Right forelimb (tissue), 1 donor: ENCODE measurements around the gene FUOM.
A peak's percentile ranks its signal among the peaks of the same experiment; 100 is the strongest.

ENCODE experiments used
- DNase-seq: peaks from one replicate; pipeline ENCODE4 v3.0.0-alpha.2; 2018

Gene FUOM, protein sequence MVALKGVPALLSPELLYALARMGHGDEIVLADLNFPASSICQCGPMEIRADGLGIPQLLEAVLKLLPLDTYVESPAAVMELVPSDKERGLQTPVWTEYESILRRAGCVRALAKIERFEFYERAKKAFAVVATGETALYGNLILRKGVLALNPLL

GRCh38 chr10:133357285-133358161, at the start of gene FUOM:
TSS of gene FUOM (minus strand) at chr10:133358019. CDS start at chr10:133358007, 12 bp downstream.
- DNase-seq = peak; percentile 65

GRCh38 chr10:133405844-133406527, 48.2 kb upstream of the FUOM start:
- DNase-seq = no peak

DNA sequence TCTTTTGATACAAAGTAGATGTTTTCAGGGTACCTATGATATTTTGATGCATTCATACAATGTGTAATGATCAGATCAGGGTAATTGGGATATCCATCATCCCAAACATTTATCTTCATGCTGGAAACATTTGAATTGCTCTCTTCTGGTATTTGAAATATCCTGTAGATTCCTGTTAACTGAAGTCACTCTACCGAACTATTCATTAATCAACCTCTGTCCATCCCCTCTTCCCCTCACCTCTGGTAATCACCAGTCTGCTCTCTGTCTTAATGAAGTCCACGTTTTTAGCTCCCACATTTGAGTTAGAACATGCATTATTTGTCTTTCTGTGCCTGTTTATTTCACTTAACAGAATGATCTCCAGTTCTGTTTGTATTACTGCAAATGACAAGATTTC, 47.5 kb upstream of the FUOM start:
- no peak for DNase-seq

DNA sequence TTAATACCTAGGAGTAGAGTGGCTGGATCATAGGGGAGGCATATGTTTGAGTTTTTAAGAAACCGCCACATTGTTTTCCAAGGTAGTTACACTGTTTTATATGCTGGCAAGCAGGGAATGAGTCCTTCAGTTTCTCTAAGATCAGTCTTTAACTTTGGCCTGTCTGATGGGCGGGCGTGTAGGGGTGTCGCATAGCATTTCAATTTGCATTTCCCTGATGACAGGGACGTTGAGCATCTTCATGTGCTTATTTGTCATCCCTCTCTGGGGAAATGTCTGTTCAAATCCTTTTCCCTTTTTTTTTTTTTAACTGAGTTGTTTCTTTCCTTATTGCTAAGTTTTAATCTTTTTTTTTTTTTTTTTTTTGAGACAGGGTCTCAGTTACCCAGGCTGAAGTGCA, 46.0 kb upstream of the FUOM start:
- no peak for DNase-seq

DNA sequence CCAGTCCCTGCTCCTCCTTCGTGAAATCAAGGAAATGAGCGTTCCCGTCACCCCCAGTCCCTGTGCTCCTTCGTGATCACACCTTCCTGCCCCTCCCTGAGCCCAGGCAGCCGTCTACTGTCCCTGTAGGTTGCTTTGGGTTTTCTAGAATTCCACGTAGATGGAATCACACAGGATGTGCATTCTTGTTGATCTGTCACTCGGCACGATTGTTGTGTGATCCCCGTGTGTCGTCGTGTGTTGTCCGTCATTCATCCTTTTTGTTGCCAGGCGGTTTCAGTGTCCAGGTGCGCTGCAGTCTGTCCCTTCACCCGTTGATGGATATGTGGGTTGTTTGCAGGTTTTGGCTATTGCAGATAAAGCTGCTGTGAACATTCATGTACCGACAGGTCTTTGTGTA, 45.5 kb upstream of the FUOM start:
- DNase-seq = no peak

DNA sequence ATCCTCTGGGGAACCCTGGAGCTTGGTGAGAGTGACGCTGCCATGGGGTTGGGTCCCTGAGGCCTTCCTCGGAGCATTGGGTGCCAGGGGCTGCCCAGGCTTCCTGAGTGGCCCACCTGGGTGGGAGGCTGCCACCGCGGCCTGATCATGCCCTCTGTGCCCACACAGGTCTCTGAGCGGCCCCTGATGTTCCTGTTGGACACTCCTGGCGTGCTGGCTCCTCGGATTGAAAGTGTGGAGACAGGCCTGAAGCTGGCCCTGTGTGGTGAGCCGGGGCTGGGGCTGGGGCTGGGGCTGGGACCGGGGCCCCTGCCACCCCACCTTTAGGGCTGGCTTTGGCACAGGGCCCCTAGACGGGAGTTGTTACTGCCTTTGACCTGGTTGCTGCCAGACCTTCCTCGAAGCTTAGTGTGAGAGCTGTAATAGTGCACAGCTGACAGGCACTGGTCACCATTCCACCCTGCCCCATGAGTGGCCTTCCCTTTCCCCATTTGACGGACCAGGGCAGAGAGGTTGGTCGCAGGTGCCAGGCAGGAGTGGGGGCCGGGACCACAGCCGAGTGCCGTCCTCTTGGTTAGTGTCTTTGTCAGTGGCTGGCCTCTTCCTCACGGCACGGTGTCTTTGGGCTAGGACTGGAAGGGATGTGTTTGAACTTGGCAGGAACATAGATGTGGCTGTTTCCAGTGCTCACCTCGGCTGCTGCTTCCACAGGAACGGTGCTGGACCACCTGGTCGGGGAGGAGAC, 44.3 kb upstream of the FUOM start:
- DNase-seq = no peak

- DNase-seq = no peak
Measured at GRCh38 chr10:133401500-133401899, 43.7 kb upstream of the FUOM start.

DNA sequence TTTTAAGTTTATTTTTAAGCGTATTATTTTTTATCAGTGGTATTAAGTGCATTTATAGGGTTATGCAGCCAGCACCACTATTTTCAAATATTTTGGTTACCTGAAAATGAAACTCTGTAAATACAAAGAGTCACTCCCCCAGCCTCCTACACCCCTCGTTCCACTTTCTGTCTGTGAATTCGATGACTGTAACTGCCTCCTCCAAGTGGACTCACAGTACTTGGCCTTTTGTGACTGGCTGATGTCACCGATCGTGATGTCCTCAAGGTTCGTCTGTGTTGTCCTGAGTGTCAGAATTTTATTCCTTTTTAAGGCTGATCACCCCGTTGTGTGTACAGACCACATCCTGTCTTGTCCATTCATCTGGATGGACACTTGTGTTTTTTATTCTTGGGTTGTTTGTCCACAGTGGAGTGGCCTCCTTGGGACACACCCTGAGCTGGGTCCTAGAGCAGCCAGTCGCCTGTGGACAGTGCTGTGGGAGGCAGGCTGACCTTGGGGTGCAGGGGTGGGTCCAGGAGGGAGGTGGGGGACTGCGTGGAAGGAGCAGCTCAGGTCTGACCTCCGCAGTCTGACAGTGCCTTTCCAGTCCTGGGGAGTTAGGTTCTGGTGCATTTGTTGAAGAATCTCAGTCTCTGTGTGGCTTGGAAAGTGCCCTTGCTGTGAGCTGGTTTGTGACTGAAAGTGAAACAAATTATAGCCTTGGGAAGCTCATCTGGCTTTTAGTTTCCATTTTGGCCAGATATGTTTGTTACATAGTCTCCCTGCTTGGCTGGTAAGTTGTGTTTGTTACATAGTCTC, 43.0 kb upstream of the FUOM start:
- no peak for DNase-seq

DNA sequence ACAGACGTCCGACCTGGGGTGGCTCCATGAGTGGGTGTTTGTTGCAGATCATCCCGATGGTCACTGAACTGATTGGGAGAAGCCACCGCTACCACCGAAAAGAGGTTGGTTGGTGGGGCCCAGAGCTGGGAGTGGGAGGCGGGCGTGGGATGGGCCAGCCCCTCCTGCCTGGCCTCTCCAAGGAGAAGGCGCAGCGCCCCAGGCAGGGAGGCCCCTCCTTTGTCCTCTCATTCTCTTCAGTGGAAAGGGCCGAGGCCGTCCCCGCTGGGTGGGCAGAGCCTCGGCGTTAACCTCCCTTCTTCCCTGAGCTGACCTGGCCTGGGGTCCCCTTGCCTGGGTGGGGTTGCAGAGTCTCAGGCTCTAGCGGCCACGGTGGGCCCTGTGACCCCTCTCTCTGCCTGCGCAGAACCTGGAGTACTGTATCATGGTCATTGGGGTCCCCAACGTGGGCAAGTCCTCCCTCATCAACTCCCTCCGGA, 41.3 kb upstream of the FUOM start:
- no peak for DNase-seq

DNA sequence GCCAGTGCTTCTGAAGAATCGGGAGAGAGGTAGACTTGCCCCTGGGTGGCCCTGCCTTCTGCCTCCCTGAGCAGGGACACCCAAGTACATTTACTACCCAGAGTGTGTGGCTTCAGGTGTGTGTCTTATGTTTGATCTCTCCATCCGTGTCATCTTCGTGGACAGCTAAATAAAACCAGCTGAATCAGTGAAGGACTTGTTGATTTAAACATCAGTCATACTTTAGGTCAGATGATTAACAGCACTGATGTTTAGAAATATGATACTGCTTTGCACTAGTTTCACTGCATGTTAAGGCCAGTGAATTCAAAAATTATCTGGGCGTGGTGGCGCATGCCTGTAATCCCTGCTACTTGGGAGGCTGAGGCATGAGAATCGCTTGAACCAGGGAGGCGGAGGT, 40.1 kb upstream of the FUOM start:
- no peak for DNase-seq

- no peak for DNase-seq
Measured at GRCh38 chr10:133396035-133396624, 38.3 kb upstream of the FUOM start.

- no peak for DNase-seq
Measured at GRCh38 chr10:133394801-133395221, 37.0 kb upstream of the FUOM start.

- peak; percentile 96 for DNase-seq
Measured at GRCh38 chr10:133394064-133394663, 36.3 kb upstream of the FUOM start, which contains the start of gene MTG1. TSS of gene MTG1 (plus strand) at chr10:133394157. CDS start at chr10:133394221, 64 bp downstream.

DNA sequence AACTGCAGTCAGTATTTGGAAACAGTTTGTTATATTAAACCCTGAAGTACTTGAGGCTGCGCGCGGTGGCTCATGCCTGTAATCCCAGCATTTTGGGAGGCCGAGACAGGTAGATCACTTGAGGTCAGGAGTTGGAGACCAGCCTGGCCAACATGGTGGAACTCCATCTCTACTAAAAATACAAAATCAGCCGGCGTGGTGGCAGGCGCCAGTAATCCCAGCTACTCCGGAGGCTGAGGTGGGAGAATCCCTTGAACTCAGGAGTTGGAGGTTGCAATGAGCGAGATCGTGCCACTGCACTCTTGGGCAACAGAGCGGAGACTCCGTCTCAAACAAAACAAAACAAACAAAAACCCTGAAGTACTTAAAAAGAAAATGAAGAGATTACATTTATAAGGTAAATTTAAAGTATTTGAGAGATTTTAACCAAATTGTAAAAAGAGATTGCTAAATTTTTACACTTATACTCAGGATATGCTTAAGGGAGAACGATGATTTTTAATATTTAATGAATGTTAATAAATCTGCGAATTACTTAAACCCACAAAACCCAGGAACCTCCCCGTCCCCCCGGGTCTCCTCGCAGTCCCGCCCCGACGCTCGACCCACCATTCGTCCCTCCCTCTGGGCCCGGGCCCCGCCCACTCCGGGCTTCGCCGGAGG, 35.7 kb upstream of the FUOM start:
- no peak for DNase-seq

DNA sequence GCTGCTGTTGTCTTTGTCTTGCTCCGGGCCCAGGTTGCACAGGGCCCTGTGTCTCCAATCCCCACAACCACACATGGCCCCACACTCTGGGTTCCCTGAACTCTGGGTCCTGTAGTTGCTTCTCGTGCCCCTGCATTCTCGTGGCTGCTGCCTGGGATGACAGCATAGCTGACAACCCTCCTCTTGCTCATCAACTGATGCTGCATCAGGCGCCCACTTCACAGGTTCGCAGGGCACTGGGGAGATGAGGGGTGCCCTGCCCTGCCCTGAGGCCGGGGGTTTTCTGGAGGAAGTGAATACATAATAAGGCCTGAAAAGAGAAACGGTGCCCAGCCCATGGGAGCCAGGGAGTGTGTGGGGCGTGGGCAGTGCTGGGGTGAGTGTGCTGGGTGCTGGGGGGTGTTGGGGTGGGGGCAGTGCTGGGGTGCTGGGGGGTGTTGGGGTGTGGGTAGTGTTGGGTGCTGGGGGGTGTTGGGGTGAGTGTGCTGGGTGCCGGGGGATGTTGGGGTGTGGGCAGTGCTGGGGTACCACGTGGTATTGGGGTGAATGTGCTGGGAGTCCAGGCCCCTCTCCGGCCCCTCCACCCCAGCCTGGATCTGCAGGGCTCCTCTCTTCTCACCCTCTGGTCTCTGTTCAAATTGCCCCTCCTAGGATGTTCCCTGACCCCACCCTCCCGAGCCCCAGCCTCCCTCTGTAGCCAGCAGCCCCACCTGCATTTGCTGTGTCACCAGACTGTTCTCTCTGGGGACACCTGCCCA, 34.1 kb upstream of the FUOM start:
- DNase-seq = no peak

- no peak for DNase-seq
Measured at GRCh38 chr10:133391249-133391635, 33.4 kb upstream of the FUOM start.

DNA sequence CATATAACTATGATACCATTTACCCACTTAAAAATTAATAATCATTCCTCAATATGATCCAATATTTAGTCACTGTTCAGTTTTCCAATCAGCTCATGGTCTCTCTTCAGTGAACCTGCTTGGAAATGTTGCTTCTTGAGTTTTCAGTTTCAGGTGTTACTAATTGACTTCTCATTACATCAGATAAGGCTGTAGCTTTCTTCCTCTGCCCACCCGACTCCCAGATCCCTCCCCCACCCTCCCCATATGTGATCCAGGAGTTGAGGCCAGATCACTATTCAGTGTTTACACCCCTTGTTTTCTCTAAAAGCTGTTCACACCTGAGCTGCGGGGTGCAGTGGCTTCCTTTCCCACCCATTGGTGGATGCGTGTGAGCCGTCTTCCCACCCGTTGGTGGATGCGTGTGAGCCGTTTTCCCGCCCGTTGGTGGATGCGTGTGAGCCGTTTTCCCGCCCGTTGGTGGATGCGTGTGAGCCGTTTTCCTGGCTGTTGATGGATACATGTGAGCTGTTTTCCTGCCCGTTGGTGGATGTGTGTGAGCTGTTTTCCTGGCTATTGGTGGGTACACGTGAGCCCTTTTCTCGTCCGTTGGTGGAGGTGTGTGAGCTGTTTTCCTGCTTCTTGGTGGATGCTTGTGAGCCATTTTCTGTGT, 32.9 kb upstream of the FUOM start:
- DNase-seq = no peak

- no peak for DNase-seq
Measured at GRCh38 chr10:133388973-133389818, 31.4 kb upstream of the FUOM start.
